Measurements from ENCODE around the gene COX6A2.

DNA sequence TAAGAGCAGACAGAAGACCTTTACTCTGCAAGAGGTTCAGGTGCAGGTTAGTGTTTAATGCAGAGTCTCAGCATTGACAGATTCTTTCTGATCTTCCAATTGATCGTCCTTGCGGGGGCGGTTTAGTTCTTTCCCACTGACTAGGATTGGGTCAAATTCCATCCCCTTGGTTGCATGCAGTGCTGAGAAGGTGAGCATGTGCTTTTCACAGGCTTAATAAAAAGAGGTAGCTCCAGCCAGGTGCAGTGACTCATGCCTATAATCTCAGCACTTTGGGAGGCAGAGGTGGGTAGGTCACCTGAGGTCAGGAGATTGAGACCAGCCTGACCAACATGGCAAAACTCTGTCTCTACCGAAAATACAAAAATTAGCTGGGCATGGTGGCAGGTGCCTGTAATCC, 42.5 kb downstream of the COX6A2 start:
- TF ChIP-seq, protein P1, sequence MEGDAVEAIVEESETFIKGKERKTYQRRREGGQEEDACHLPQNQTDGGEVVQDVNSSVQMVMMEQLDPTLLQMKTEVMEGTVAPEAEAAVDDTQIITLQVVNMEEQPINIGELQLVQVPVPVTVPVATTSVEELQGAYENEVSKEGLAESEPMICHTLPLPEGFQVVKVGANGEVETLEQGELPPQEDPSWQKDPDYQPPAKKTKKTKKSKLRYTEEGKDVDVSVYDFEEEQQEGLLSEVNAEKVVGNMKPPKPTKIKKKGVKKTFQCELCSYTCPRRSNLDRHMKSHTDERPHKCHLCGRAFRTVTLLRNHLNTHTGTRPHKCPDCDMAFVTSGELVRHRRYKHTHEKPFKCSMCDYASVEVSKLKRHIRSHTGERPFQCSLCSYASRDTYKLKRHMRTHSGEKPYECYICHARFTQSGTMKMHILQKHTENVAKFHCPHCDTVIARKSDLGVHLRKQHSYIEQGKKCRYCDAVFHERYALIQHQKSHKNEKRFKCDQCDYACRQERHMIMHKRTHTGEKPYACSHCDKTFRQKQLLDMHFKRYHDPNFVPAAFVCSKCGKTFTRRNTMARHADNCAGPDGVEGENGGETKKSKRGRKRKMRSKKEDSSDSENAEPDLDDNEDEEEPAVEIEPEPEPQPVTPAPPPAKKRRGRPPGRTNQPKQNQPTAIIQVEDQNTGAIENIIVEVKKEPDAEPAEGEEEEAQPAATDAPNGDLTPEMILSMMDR (conservative IDR thresholded peaks at IDR 0.05): no peak
- TF ChIP-seq EZH2 (IDR thresholded peaks at IDR 0.05; ENCODE audit: low read depth): no peak
